Immature natural killer cell (primary cell): ENCODE results near the gene KCTD16. TPM values are rescaled to one million over a fixed set of nuclear protein-coding genes. Genes with fewer than 3 reads are reported as not detected.

Experiments used
- DNase-seq, 3 donors: peaks; one replicate each; pipeline ENCODE4 v3.0.0; 2022; ENCODE audit warnings: mixed read lengths in 1 of 3
- H3K27ac Mint-ChIP-seq, 6 donors: one replicate each; pipeline ENCODE4 v1.8.0; 2020; ENCODE audit warnings: mixed read lengths in 6 of 6, mild to moderate bottlenecking in 5 of 6, inconsistent platforms in 4 of 6, moderate library complexity in 3 of 6
- H3K27me3 Mint-ChIP-seq, 3 donors: one replicate each; pipeline ENCODE4 v1.8.0; 2020 to 2021; ENCODE audit warnings: low read depth in 3 of 3, mild to moderate bottlenecking in 3 of 3, mixed read lengths in 3 of 3, moderate library complexity in 3 of 3, inconsistent platforms in 1 of 3
- H3K36me3 Mint-ChIP-seq, 3 donors: one replicate each; pipeline ENCODE4 v1.8.0; 2020; ENCODE audit warnings: mixed read lengths in 3 of 3, inconsistent platforms in 2 of 3, mild to moderate bottlenecking in 2 of 3
- H3K4me1 Mint-ChIP-seq, 2 donors: one replicate each; pipeline ENCODE4 v1.8.0; 2020; ENCODE audit warnings: inconsistent platforms in 2 of 2, mild to moderate bottlenecking in 2 of 2, mixed read lengths in 2 of 2, moderate library complexity in 1 of 2
- H3K4me3 Mint-ChIP-seq, 5 donors: one replicate each; pipeline ENCODE4 v1.8.0; 2020; ENCODE audit warnings: mild to moderate bottlenecking in 5 of 5, mixed read lengths in 5 of 5, inconsistent platforms in 3 of 5, moderate library complexity in 3 of 5
- H3K9me3 Mint-ChIP-seq, 6 donors: one replicate each; pipeline ENCODE4 v1.8.0; 2020; ENCODE audit warnings: mild to moderate bottlenecking in 6 of 6, mixed read lengths in 6 of 6, inconsistent platforms in 4 of 6, moderate library complexity in 3 of 6
- polyA plus RNA-seq, 3 donors: library from polyadenylated mRNA; unstranded; fragments of 300-500 nt; fragmentation: Illumina TruSeq; gene quantifications; one replicate each; pipeline ENCODE4 v1.2.3, GENCODE V29; 2021

Gene KCTD16
- polyA plus RNA-seq, 3 donors from 2014 or later: 0.34 TPM; not detected in 2

DNA sequence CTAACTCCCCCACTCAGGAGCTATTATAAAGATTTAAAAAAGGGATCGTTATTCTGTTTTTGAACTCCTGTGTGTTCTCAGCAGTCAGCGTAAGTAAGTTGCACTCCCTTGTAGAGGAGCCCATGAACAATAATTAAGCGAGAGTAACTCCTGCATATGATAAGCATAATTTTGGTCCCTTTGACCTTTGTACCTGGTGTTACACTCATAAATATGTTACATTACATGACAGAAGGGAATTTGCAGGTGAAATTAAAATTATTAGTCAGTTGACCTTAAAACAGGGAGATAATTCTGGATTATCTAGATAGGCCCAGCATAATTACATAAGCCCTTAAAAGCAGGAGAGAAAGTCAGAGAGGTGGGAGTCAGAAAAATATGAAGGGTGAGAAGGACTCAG lies 197.3 kb downstream of the KCTD16 start:
- Mint-ChIP-seq H3K4me3 (no peak overlapping the region), H3K27me3 (peaks cover 0 to 2% (median 0%) of the 10 kb centered on the region in 3 donors), H3K4me1 (no peaks in the 10 kb centered on the region), H3K36me3 (no peaks in the 10 kb centered on the region), H3K27ac (no peak overlapping the region), H3K9me3 (no peaks in the 10 kb centered on the region)
- no peak for DNase-seq

DNA sequence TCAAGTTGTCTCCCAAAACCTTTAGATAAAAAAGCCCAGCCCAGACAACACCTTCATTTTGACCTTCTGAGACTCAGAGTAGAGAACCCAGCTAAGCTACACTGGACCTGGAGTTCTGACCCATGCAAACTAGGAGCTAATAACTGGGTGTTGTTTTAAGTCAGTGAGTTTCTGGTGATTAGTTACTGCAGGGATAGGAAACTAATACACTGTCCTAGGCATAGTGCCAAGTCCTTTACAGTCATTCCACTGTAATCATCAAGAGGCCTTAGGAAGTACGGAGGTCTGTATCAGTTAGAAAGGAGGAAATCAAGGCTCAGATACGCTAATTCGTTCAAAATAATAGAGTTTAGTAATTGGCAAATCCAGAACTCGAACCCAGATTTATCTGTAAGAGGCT lies 197.9 kb downstream of the KCTD16 start:
- H3K9me3 Mint-ChIP-seq: no peaks in the 10 kb centered on the region
- H3K27ac Mint-ChIP-seq: no peak overlapping the region
- H3K4me3 Mint-ChIP-seq: no peak overlapping the region
- DNase-seq: no peak
- H3K27me3 Mint-ChIP-seq: peaks cover 0 to 2% (median 0%) of the 10 kb centered on the region in 3 donors
- H3K4me1 Mint-ChIP-seq: no peaks in the 10 kb centered on the region
- no peaks in the 10 kb centered on the region for H3K36me3 Mint-ChIP-seq

DNA sequence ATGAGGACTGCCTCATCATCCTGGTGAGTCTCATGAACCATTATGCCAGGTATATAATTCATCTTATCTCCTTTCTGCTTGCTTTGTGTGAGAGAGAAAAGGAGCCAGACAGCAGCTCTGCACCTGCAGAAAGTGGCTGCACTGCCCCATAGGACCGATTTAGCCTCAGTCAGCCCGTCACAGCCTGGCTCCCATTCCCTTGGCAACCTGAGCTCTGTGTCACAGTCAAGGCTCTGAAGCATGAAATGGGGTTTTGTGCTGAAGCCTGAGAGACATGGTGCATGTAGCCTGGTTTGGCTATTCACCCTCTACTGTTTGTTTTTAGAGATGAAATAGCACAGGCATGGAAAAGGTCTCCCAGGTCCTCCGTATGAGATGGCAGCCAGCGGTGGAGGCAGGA lies 198.3 kb downstream of the KCTD16 start:
- H3K36me3 Mint-ChIP-seq: no peaks in the 10 kb centered on the region
- H3K27ac Mint-ChIP-seq: no peak overlapping the region
- H3K9me3 Mint-ChIP-seq: no peaks in the 10 kb centered on the region
- peaks cover 0 to 2% (median 0%) of the 10 kb centered on the region in 3 donors for H3K27me3 Mint-ChIP-seq
- DNase-seq: no peak
- H3K4me1 Mint-ChIP-seq: no peaks in the 10 kb centered on the region
- no peak overlapping the region for H3K4me3 Mint-ChIP-seq

DNA sequence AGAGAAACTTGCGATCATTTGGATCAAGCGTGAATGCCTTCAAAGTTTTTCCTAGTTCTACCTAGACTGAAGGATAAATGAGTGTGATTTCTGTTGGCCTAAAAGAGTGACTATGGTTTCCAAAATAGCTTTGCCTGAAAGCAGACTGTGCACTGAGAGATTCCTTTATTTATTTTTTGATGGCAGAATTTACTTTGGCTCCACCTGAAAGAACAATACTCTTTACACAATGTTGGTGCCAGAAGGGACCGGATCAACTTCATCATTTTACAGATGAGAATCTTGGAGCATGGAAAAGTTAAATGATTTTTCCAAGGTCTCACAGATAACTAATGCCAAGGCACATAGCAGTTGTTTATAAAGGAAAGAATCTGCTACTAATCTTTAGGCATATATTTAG lies 199.6 kb downstream of the KCTD16 start:
- H3K27ac Mint-ChIP-seq: no peak overlapping the region
- H3K4me1 Mint-ChIP-seq: no peaks in the 10 kb centered on the region
- no peaks in the 10 kb centered on the region for H3K36me3 Mint-ChIP-seq
- peaks cover 0 to 2% (median 0%) of the 10 kb centered on the region in 3 donors for H3K27me3 Mint-ChIP-seq
- no peaks in the 10 kb centered on the region for H3K9me3 Mint-ChIP-seq
- no peak overlapping the region for H3K4me3 Mint-ChIP-seq
- DNase-seq: no peak

DNA sequence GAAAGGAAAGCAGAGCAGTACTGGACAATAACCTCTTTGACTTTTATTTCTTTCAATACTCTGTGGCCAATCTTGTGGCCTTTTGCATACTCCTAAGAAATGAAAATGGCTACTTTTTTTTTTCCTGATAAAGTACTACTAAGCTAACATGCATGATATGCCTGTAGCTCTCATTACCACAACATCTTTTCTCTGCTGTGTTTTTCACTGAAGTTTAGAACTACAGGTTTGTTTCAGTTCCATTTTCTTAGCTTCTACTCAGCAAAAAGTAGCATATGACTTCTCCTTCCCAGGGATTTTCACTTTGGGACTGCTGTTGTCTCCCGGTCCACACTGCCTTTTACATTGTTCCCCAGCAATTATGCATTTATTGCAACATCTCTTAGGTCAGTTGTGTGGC lies 204.0 kb downstream of the KCTD16 start:
- DNase-seq: no peak
- Mint-ChIP-seq H3K27ac (no peak overlapping the region), H3K4me1 (no peaks in the 10 kb centered on the region), H3K36me3 (no peaks in the 10 kb centered on the region), H3K9me3 (peaks cover 0 to 4% (median 0%) of the 10 kb centered on the region in 6 donors), H3K4me3 (no peak overlapping the region), H3K27me3 (peaks cover 0 to 2% (median 0%) of the 10 kb centered on the region in 3 donors)

GRCh38 chr5:144377207-144377606 lies 206.5 kb downstream of the KCTD16 start:
- H3K27ac Mint-ChIP-seq: no peak overlapping the region
- peaks cover 0 to 16% (median 4%) of the 10 kb centered on the region in 6 donors for H3K9me3 Mint-ChIP-seq
- no peak overlapping the region for H3K4me3 Mint-ChIP-seq
- H3K4me1 Mint-ChIP-seq: no peaks in the 10 kb centered on the region
- peaks cover 0 to 2% (median 0%) of the 10 kb centered on the region in 3 donors for H3K27me3 Mint-ChIP-seq
- H3K36me3 Mint-ChIP-seq: no peaks in the 10 kb centered on the region
- no peak for DNase-seq

DNA sequence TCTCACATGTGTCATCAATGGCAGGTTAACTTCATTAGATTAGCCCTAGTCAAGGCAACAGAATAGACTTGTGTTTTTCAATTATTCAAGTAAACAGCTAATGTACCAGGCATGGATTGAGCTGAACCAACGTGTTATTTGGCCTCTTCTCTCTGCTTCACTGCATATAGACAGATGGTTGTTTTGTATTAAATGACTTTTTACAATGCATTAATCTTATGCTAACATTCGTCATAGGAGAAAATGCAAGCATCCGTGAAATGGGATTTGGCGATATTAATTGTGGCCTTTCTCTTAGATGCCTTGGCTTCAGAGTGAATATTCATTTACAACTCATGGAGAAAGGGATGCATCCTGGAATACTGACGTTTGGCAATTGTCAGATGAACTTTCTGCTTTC lies 208.0 kb downstream of the KCTD16 start:
- H3K27me3 Mint-ChIP-seq: peaks cover 0 to 2% (median 0%) of the 10 kb centered on the region in 3 donors
- DNase-seq: no peak
- peaks cover 0 to 16% (median 6%) of the 10 kb centered on the region in 6 donors for H3K9me3 Mint-ChIP-seq
- H3K27ac Mint-ChIP-seq: no peak overlapping the region
- H3K4me1 Mint-ChIP-seq: no peaks in the 10 kb centered on the region
- H3K4me3 Mint-ChIP-seq: no peak overlapping the region
- H3K36me3 Mint-ChIP-seq: no peaks in the 10 kb centered on the region

DNA sequence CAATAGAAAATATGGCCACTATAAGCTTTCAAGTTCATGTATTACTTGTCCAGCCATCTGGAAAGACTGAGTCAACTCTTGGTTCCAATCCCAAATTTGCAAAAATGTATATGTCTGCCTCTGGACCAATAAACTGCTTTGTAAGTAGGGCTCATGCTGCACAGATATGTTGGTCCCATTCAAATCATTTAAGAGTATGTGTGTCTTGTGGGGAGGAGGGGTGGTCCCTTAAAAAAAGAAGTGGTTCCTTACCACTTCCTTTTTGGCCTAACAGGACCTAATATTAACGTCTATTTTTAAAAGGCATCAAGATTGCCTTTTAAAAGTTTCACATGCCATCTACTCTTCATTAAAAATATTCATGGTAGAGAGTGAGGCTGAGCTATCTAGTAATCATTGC lies 214.9 kb downstream of the KCTD16 start:
- H3K4me1 Mint-ChIP-seq: no peaks in the 10 kb centered on the region
- H3K27ac Mint-ChIP-seq: no peak overlapping the region
- no peak overlapping the region for H3K4me3 Mint-ChIP-seq
- DNase-seq: no peak
- no peaks in the 10 kb centered on the region for H3K36me3 Mint-ChIP-seq
- peaks cover 0 to 13% (median 6%) of the 10 kb centered on the region in 6 donors for H3K9me3 Mint-ChIP-seq
- H3K27me3 Mint-ChIP-seq: peaks cover 0 to 2% (median under 1%) of the 10 kb centered on the region in 3 donors

DNA sequence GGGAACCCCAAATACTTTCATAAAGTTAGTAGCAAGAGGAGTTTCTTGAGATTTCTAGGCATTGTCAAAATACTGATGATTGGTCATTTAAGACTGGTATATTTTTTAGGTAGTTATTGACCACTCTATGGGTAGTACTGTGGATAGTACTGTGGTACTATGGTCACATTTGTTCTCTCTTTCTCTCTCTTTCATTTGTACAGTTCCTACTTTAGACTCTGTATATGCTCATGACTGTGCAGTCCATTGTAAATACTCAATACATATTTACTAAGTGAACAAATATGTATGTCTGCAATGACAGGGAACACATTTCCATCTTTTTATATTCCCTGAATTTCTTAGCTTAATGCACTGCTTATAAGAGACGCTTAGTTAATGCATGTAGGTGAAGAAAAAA lies 215.6 kb downstream of the KCTD16 start:
- H3K4me1 Mint-ChIP-seq: no peaks in the 10 kb centered on the region
- peaks cover 0 to 8% (median 3%) of the 10 kb centered on the region in 6 donors for H3K9me3 Mint-ChIP-seq
- H3K36me3 Mint-ChIP-seq: no peaks in the 10 kb centered on the region
- no peak for DNase-seq
- no peak overlapping the region for H3K27ac Mint-ChIP-seq
- H3K27me3 Mint-ChIP-seq: peaks cover 0 to 2% (median 2%) of the 10 kb centered on the region in 3 donors
- no peak overlapping the region for H3K4me3 Mint-ChIP-seq

- no peak for DNase-seq
- Mint-ChIP-seq H3K9me3 (peaks cover 0 to 4% (median under 1%) of the 10 kb centered on the region in 6 donors), H3K27me3 (peaks cover 0 to 2% (median 0%) of the 10 kb centered on the region in 3 donors), H3K4me1 (no peaks in the 10 kb centered on the region), H3K27ac (no peak overlapping the region), H3K4me3 (no peak overlapping the region), H3K36me3 (no peaks in the 10 kb centered on the region)
Measured at GRCh38 chr5:144390133-144390532, 219.5 kb downstream of the KCTD16 start.

GRCh38 chr5:144391044-144391443 lies 220.4 kb downstream of the KCTD16 start:
- Mint-ChIP-seq H3K4me3 (no peak overlapping the region), H3K36me3 (no peaks in the 10 kb centered on the region), H3K27me3 (peaks cover 0 to 2% (median 1%) of the 10 kb centered on the region in 3 donors), H3K9me3 (peaks cover 0 to 4% (median under 1%) of the 10 kb centered on the region in 6 donors), H3K4me1 (no peaks in the 10 kb centered on the region), H3K27ac (no peak overlapping the region)
- DNase-seq: no peak

DNA sequence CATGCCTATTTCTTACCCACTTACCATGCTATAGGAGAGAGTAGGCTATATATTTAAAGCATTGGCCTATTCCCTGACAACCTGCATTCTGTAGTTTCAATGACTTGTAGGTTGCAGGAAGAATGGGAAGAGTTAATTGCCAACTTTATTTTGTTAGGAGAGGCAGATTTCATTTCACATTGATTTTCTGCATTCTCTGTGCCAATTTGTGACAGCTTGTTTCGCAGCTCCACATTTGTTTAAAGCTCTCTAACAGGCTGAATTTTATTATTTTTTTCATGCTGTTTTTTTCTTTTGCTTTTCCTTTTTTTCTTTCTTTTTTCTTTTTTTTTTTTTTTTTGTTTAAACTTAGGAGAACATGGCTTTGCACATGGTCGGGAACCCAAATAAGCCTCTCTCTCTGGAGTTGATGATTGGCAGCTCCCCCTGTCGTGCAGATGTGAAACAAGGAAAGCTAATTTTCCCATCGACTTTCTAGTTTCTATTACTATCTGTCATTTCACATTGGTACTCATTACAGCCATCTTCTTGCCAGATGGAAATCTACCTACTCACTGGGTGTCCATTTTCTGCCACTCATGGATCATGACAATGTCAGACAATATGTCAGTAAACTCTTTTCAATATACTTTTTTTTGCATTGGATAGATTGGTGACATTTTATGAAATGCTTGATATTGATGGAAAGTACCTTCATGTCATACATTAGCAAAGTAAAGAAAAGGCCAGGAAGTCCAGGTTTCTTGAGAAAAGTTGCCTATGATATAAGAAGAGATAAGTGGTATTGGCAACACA lies 223.2 kb downstream of the KCTD16 start:
- DNase-seq: no peak

GRCh38 chr5:144395704-144396103 lies 225.0 kb downstream of the KCTD16 start:
- peaks cover 0 to 1% (median under 1%) of the 10 kb centered on the region in 3 donors for H3K27me3 Mint-ChIP-seq
- no peak for DNase-seq

More for the DNA sequence above, 223.2 kb downstream of the KCTD16 start:
- Mint-ChIP-seq H3K27ac (no peak overlapping the region), H3K9me3 (peaks cover 0 to 4% (median under 1%) of the 10 kb centered on the region in 6 donors), H3K4me3 (no peak overlapping the region), H3K36me3 (no peaks in the 10 kb centered on the region), H3K27me3 (peaks cover 0 to 2% (median 1%) of the 10 kb centered on the region in 3 donors), H3K4me1 (no peaks in the 10 kb centered on the region)

DNA sequence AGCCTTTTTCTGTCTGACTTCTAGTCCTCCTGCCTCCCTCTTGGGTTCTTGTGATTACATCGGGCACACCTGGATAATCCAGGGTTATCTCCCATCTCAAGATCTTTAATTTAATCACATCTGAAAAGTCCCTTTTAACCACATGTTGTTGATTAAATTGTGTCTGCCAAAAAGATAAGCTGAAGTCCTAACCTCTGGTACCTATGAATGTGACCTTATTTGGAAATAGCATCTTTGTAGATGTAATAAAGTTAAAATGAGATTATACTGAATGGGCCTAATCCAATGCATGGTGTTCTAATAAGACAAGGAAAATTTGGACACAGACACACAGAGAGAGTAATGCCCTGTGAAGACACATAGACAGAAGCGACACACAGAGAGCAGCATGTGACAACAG lies 232.4 kb downstream of the KCTD16 start:
- H3K4me1 Mint-ChIP-seq: no peaks in the 10 kb centered on the region
- H3K27me3 Mint-ChIP-seq: no peaks in the 10 kb centered on the region
- no peak overlapping the region for H3K27ac Mint-ChIP-seq
- H3K36me3 Mint-ChIP-seq: no peaks in the 10 kb centered on the region
- H3K4me3 Mint-ChIP-seq: no peak overlapping the region
- H3K9me3 Mint-ChIP-seq: peaks cover 0 to 3% (median 0%) of the 10 kb centered on the region in 6 donors
- DNase-seq: no peak

More at GRCh38 chr5:144395704-144396103, 225.0 kb downstream of the KCTD16 start:
- no peak overlapping the region for H3K4me3 Mint-ChIP-seq
- no peak overlapping the region for H3K27ac Mint-ChIP-seq
- H3K9me3 Mint-ChIP-seq: peaks cover 0 to 3% (median 0%) of the 10 kb centered on the region in 6 donors
- no peaks in the 10 kb centered on the region for H3K36me3 Mint-ChIP-seq
- no peaks in the 10 kb centered on the region for H3K4me1 Mint-ChIP-seq
